Jurkat, Clone E6-1 (cell line): ENCODE data around the gene ANGPTL2.

Source experiments
- DNase-seq: peaks from one replicate; pipeline ENCODE4 v3.0.0-alpha.2; 2011; ENCODE audit warnings: low read depth, low spot score
- H3K4me3 ChIP-seq: 2 replicates; pipeline ENCODE4 v1.5.1; 2011; ENCODE audit warnings: mild to moderate bottlenecking, low read length, control low read depth, moderate library complexity

ANGPTL2 gene

GRCh38 chr9:127064335-127064734 is 58.1 kb downstream of the ANGPTL2 start:
- H3K4me3 ChIP-seq: no peak overlapping the region
- no peak for DNase-seq

- DNase-seq: no peak
- H3K4me3 ChIP-seq: no peak overlapping the region
Observed at GRCh38 chr9:127061411-127061810, 61.0 kb downstream of the ANGPTL2 start.

- H3K4me3 ChIP-seq: no peak overlapping the region
- no peak for DNase-seq
Observed at GRCh38 chr9:127059765-127060361, 62.6 kb downstream of the ANGPTL2 start.

GRCh38 chr9:127059030-127059429 is 63.4 kb downstream of the ANGPTL2 start:
- H3K4me3 ChIP-seq: no peak overlapping the region
- DNase-seq: no peak

- no peak for DNase-seq
- no peak overlapping the region for H3K4me3 ChIP-seq
Observed at GRCh38 chr9:127058645-127059021, 63.8 kb downstream of the ANGPTL2 start.

- DNase-seq: no peak
- no peak overlapping the region for H3K4me3 ChIP-seq
Observed at GRCh38 chr9:127058011-127058644, 64.3 kb downstream of the ANGPTL2 start.

GRCh38 chr9:127056446-127056845 is 66.0 kb downstream of the ANGPTL2 start:
- no peak for DNase-seq
- no peak overlapping the region for H3K4me3 ChIP-seq

- H3K4me3 ChIP-seq: no peak overlapping the region
- DNase-seq: no peak
Observed at GRCh38 chr9:127055745-127056402, 66.6 kb downstream of the ANGPTL2 start.

GRCh38 chr9:127053960-127054359 is 68.5 kb downstream of the ANGPTL2 start:
- H3K4me3 ChIP-seq: no peak overlapping the region
- DNase-seq: no peak

GRCh38 chr9:127053057-127053821 is 69.2 kb downstream of the ANGPTL2 start:
- no peak overlapping the region for H3K4me3 ChIP-seq
- DNase-seq: no peak

- no peak for DNase-seq
Observed at GRCh38 chr9:127051881-127052595, 70.4 kb downstream of the ANGPTL2 start.

GRCh38 chr9:127050591-127051001 is 71.8 kb downstream of the ANGPTL2 start:
- no peak overlapping the region for H3K4me3 ChIP-seq
- no peak for DNase-seq

More at GRCh38 chr9:127051881-127052595, 70.4 kb downstream of the ANGPTL2 start:
- H3K4me3 ChIP-seq: no peak overlapping the region

- no peak for DNase-seq
- no peak overlapping the region for H3K4me3 ChIP-seq
Observed at GRCh38 chr9:127050152-127050551, 72.3 kb downstream of the ANGPTL2 start.

- DNase-seq: no peak
- no peak overlapping the region for H3K4me3 ChIP-seq
Observed at GRCh38 chr9:127049581-127049980, 72.9 kb downstream of the ANGPTL2 start.

- H3K4me3 ChIP-seq: no peak overlapping the region
- peak; percentile 31 for DNase-seq
Observed at GRCh38 chr9:127049044-127049443, 73.4 kb downstream of the ANGPTL2 start.

- H3K4me3 ChIP-seq: no peak overlapping the region
- DNase-seq: no peak
Observed at GRCh38 chr9:127047971-127048370, 74.5 kb downstream of the ANGPTL2 start.

- H3K4me3 ChIP-seq: no peak overlapping the region
- no peak for DNase-seq
Observed at GRCh38 chr9:127045148-127045547, 77.3 kb downstream of the ANGPTL2 start.

- no peak for DNase-seq
- no peak overlapping the region for H3K4me3 ChIP-seq
Observed at GRCh38 chr9:127039492-127039891, 82.9 kb downstream of the ANGPTL2 start.

- H3K4me3 ChIP-seq: no peak overlapping the region
- no peak for DNase-seq
Observed at GRCh38 chr9:127038531-127038930, 83.9 kb downstream of the ANGPTL2 start.
